PC-3 (cell line): ENCODE data around the gene NKD1. TPM values are rescaled to one million over a fixed set of nuclear protein-coding genes. Genes with fewer than 3 reads are reported as not detected.

Source experiments
- ATAC-seq: fragments of 200-7000 bp; cut with Tn5 transposase; 2 replicates; pipeline ENCODE4 v1.9.1; 2020; ENCODE audit warnings: mild to moderate bottlenecking, moderate library complexity
- BruUV-seq: library from RNA; stranded (reverse); fragments of 400-500 nt; replicated peaks from 2 replicates; lab custom pipeline; 2021; lab: Mats Ljungman, UMichigan
- CTCF ChIA-PET: fragments of 300-600 bp; sonication (Branson Sonifier 250); formaldehyde crosslinking; loops from one replicate; lab custom pipeline; 2022; ENCODE audit warnings: antibody characterized with exemption; lab: Charles Lee
- POLR2A ChIA-PET: fragments of 300-600 bp; sonication (Branson Sonifier 250); formaldehyde crosslinking; loops from one replicate; lab custom pipeline; 2022; ENCODE audit warnings: antibody characterized with exemption; ENCODE audit not compliant: unreplicated experiment; lab: Charles Lee
- DNase-seq: peaks from one replicate; pipeline ENCODE4 v3.0.0-alpha.2; 2015
- H2AFZ ChIP-seq: fragments of 300-600 bp; sonication (generic); 2 replicates; pipeline ENCODE4 v1.6.0; 2016; ENCODE audit warnings: antibody characterized with exemption, low read length
- H3F3A ChIP-seq: fragments of 300-600 bp; sonication (generic); one replicate; pipeline ENCODE4 v1.6.0; 2017; ENCODE audit warnings: antibody characterized with exemption, low read length, control low read depth, mild to moderate bottlenecking; ENCODE audit not compliant: unreplicated experiment
- H3K27ac ChIP-seq: fragments of 300-600 bp; sonication (generic); 2 replicates; pipeline ENCODE4 v1.5.1; 2016; ENCODE audit warnings: mild to moderate bottlenecking, low read length
- H3K27me3 ChIP-seq: fragments of 300-600 bp; sonication (generic); 2 replicates; pipeline ENCODE4 v1.6.1; 2016; ENCODE audit warnings: low read length, mixed read lengths
- H3K36me3 ChIP-seq: fragments of 300-600 bp; sonication (generic); 2 replicates; pipeline ENCODE4 v1.6.1; 2016; ENCODE audit warnings: low read depth, mixed run types, low read length, mixed read lengths
- H3K4me1 ChIP-seq: fragments of 300-600 bp; sonication (generic); 2 replicates; pipeline ENCODE4 v1.5.1; 2016; ENCODE audit warnings: low read length; ENCODE audit not compliant: insufficient read depth
- H3K4me2 ChIP-seq: fragments of 300-600 bp; sonication (generic); 2 replicates; pipeline ENCODE4 v1.6.0; 2016; ENCODE audit warnings: low read length
- H3K4me3 ChIP-seq: fragments of 300-600 bp; sonication (generic); 2 replicates; pipeline ENCODE4 v1.5.1; 2016; ENCODE audit warnings: mild to moderate bottlenecking, low read length, mixed read lengths
- H3K79me2 ChIP-seq: fragments of 300-600 bp; sonication (generic); 2 replicates; pipeline ENCODE4 v1.6.1; 2017; ENCODE audit warnings: low read length, mixed read lengths
- H3K9ac ChIP-seq: fragments of 300-600 bp; sonication (generic); 2 replicates; pipeline ENCODE4 v1.6.0; 2016; ENCODE audit warnings: mild to moderate bottlenecking, low read length
- H3K9me2 ChIP-seq: fragments of 300-600 bp; sonication (generic); replicated peaks from 2 replicates; pipeline ENCODE4 v1.6.1; 2016; ENCODE audit warnings: mixed run types, low read length, mixed read lengths
- H3K9me3 ChIP-seq: fragments of 300-600 bp; sonication (generic); 2 replicates; pipeline ENCODE4 v1.6.1; 2016; ENCODE audit warnings: low read length, mixed read lengths
- H4K20me1 ChIP-seq: fragments of 300-600 bp; sonication (generic); 2 replicates; pipeline ENCODE4 v1.6.1; 2016; ENCODE audit warnings: low read length, mixed read lengths
- EZH2 ChIP-seq: fragments of 300-600 bp; sonication (generic); IDR thresholded peaks from one replicate; pipeline ENCODE4 v1.6.1; 2017; ENCODE audit warnings: antibody characterized with exemption, mild to moderate bottlenecking, low read length; ENCODE audit not compliant: unreplicated experiment
- EZH2phosphoT487 ChIP-seq: fragments of 300-600 bp; sonication (generic); IDR thresholded peaks from 2 replicates; pipeline ENCODE4 v1.6.1; 2018; ENCODE audit warnings: mild to moderate bottlenecking, antibody characterized with exemption, low read length, borderline replicate concordance
- intact Hi-C: fragments of 100-400 bp; cut with micrococcal nuclease; formaldehyde crosslinking; loops from 2 replicates; pipeline ENCODE4 v1.9.0; 2023
- total RNA-seq: library from RNA; depleted of rRNA; stranded (reverse); fragments of >200 nt; gene quantifications from 2 replicates; pipeline ENCODE4 v1.2.3, GENCODE V29; 2014
- TF ChIP-seq, protein P1 (sequence below): fragments of 300-600 bp; sonication (generic); conservative IDR thresholded peaks from 2 replicates; pipeline ENCODE4 v1.5.1; 2017; ENCODE audit warnings: antibody characterized with exemption, low read depth, mild to moderate bottlenecking, low read length

NKD1 gene
- total RNA-seq, 1 experiment from 2014 or later, result 0.07 TPM

- H3K79me2 ChIP-seq, result no peaks in the 10 kb centered on the region
- H3K4me1 ChIP-seq, result no peaks in the 10 kb centered on the region
- no peak overlapping the region for H3K27ac ChIP-seq
- POLR2A ChIA-PET, result no interaction called here
- no peaks in the 10 kb centered on the region for H3K36me3 ChIP-seq
- H3K4me2 ChIP-seq, result no peak overlapping the region
- ATAC-seq, result no peak
- CTCF ChIA-PET, result no interaction called here
- H3K9ac ChIP-seq, result no peak overlapping the region
- H3K9me3 ChIP-seq, result no peaks in the 10 kb centered on the region
- H4K20me1 ChIP-seq, result no peaks in the 10 kb centered on the region
- no peak overlapping the region for H3K4me3 ChIP-seq
- intact Hi-C loops, result no loop called here
- no peaks in the 10 kb centered on the region for H3F3A ChIP-seq
- BruUV-seq, result no TSS peak
- no peak overlapping the region for H2AFZ ChIP-seq
- TF ChIP-seq EZH2 (no peak), EZH2phosphoT487 (no peak)
- TF ChIP-seq, protein P1, sequence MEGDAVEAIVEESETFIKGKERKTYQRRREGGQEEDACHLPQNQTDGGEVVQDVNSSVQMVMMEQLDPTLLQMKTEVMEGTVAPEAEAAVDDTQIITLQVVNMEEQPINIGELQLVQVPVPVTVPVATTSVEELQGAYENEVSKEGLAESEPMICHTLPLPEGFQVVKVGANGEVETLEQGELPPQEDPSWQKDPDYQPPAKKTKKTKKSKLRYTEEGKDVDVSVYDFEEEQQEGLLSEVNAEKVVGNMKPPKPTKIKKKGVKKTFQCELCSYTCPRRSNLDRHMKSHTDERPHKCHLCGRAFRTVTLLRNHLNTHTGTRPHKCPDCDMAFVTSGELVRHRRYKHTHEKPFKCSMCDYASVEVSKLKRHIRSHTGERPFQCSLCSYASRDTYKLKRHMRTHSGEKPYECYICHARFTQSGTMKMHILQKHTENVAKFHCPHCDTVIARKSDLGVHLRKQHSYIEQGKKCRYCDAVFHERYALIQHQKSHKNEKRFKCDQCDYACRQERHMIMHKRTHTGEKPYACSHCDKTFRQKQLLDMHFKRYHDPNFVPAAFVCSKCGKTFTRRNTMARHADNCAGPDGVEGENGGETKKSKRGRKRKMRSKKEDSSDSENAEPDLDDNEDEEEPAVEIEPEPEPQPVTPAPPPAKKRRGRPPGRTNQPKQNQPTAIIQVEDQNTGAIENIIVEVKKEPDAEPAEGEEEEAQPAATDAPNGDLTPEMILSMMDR, result no peak
- H3K9me2 ChIP-seq, result no peaks in the 10 kb centered on the region
- DNase-seq, result no peak
- peaks cover 24% of the 10 kb centered on the region; the same call in 1 of the 2 replicates for H3K27me3 ChIP-seq
These were observed 20.1 kb downstream of the NKD1 start for GRCh38 chr16:50568187-50568815.

DNA sequence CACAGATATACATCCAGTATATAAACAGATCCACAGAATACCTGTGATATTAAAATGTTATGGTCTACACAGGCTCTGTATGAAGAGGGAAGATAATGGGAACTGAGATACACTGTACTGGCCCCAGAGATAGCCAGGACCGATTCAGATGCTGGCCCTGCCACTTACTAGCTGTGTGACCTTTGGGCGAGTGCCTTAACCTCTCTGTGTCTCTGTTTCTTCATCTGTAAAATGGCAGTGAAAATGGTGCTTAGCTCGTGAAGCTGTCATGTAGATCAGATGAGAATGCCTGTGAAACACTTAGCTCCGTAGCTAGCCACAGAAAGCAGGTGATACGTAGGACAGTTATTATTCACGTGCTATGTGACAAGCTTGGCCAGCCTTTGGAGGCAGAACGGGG lies 22.2 kb downstream of the NKD1 start:
- intact Hi-C loops, result no loop called here
- Histone ChIP-seq H2AFZ (no peak overlapping the region), H3K4me1 (no peaks in the 10 kb centered on the region), H3K4me2 (no peak overlapping the region), H3K27ac (no peak overlapping the region), H4K20me1 (no peaks in the 10 kb centered on the region), H3K27me3 (peaks cover 24% of the 10 kb centered on the region; the same call in 1 of the 2 replicates), H3K9me3 (no peaks in the 10 kb centered on the region), H3K4me3 (no peak overlapping the region), H3K36me3 (no peaks in the 10 kb centered on the region), H3K9ac (no peak overlapping the region), H3K9me2 (no peaks in the 10 kb centered on the region), H3K79me2 (no peaks in the 10 kb centered on the region), H3F3A (no peaks in the 10 kb centered on the region)
- ATAC-seq, result no peak
- no TSS peak for BruUV-seq
- no peak for DNase-seq
- ChIA-PET CTCF (no interaction called here), POLR2A (no interaction called here)
- TF ChIP-seq, protein P1, result no peak
- TF ChIP-seq EZH2phosphoT487 (no peak), EZH2 (no peak)

GRCh38 chr16:50570808-50571598 lies 22.8 kb downstream of the NKD1 start:
- Histone ChIP-seq H3K27ac (no peak overlapping the region), H3K4me1 (no peaks in the 10 kb centered on the region), H3K4me2 (no peak overlapping the region), H3F3A (no peaks in the 10 kb centered on the region), H2AFZ (no peak overlapping the region), H3K4me3 (no peak overlapping the region), H3K9me2 (no peaks in the 10 kb centered on the region), H3K79me2 (no peaks in the 10 kb centered on the region), H3K9ac (no peak overlapping the region), H3K9me3 (no peaks in the 10 kb centered on the region), H3K36me3 (no peaks in the 10 kb centered on the region), H4K20me1 (no peaks in the 10 kb centered on the region), H3K27me3 (peaks cover 24% of the 10 kb centered on the region; the same call in 1 of the 2 replicates)
- no peak for ATAC-seq
- BruUV-seq, result no TSS peak
- TF ChIP-seq, protein P1, result no peak
- no peak for TF ChIP-seq EZH2
- no peak for TF ChIP-seq EZH2phosphoT487
- CTCF ChIA-PET, result no interaction called here
- POLR2A ChIA-PET, result no interaction called here
- intact Hi-C loops, result no loop called here
- DNase-seq, result no peak
